Gastrocnemius medialis (tissue), 4 donors: ENCODE results near the gene ZNF580. TPM values are rescaled to one million over a fixed set of nuclear protein-coding genes. Genes with fewer than 3 reads are reported as not detected.

Source experiments
- ATAC-seq, 2 donors: fragments of 150-250 bp; one replicate each; pipeline ENCODE4 v1.9.1; 2016
- DNase-seq, 2 donors: peaks; one replicate each; pipeline ENCODE4 v3.0.0-alpha.2; 2019
- H3K27ac ChIP-seq, 4 donors: fragments of 200-600 bp; sonication (generic); 1 replicate in 1 of 4; 2 replicates in 3 of 4; pipeline ENCODE4 v1.5.1; 2016 to 2018; ENCODE audit warnings: mild to moderate bottlenecking in 2 of 4, moderate library complexity in 1 of 4
- H3K27me3 ChIP-seq, 3 donors: fragments of 200-600 bp; sonication (generic) in 2 of 3; 1 replicate in 1 of 3; 2 replicates in 2 of 3; pipeline versions ENCODE4 v1.5.1 to v1.6.0; 2016 to 2019; ENCODE audit warnings: mild to moderate bottlenecking in 1 of 3, moderate library complexity in 1 of 3
- H3K36me3 ChIP-seq, 2 donors: fragments of 200-600 bp; sonication (generic) in 1 of 2; one replicate each; pipeline ENCODE4 v1.5.1; 2017 to 2018
- H3K4me1 ChIP-seq, 2 donors: fragments of 200-600 bp; sonication (generic) in 1 of 2; one replicate each; pipeline ENCODE4 v1.5.1; 2016 to 2017; ENCODE audit warnings: mild to moderate bottlenecking in 2 of 2
- H3K4me3 ChIP-seq, 4 donors: fragments of 200-600 bp; sonication (generic) in 3 of 4; 1 replicate in 1 of 4; 2 replicates in 3 of 4; pipeline ENCODE4 v1.5.1; 2016 to 2019; ENCODE audit warnings: mild to moderate bottlenecking in 2 of 4
- H3K9me3 ChIP-seq, 3 donors: fragments of 200-600 bp; sonication (generic) in 2 of 3; 1 replicate in 1 of 3; 2 replicates in 2 of 3; pipeline ENCODE4 v1.5.1; 2016 to 2019
- CTCF ChIP-seq, 5 experiments: fragments of 450-650 bp in 3 of 5; fragments of 200-600 bp in 2 of 5; sonication (generic) in 2 of 5; IDR thresholded peaks in 4 of 5; conservative IDR thresholded peaks in 1 of 5; 1 replicate in 4 of 5; 2 replicates in 1 of 5; pipeline ENCODE4 v1.5.1; 2016 to 2019; ENCODE audit warnings: antibody characterized with exemption in 5 of 5, mild to moderate bottlenecking in 3 of 5, moderate library complexity in 3 of 5
- POLR2A ChIP-seq, 2 donors: fragments of 450-650 bp; IDR thresholded peaks; one replicate each; pipeline ENCODE4 v1.6.1; 2017; ENCODE audit warnings: antibody characterized with exemption in 2 of 2, mild to moderate bottlenecking in 2 of 2, moderate library complexity in 2 of 2
- in situ Hi-C, 4 donors: fragments of 200-750 bp; cut with MboI; loops; one replicate each; pipeline versions ENCODE4 v1.15.0 to v1.8.0; 2017; ENCODE audit warnings: low sequenced_read_pairs in 4 of 4
- intact Hi-C: fragments of 100-400 bp; cut with DNase I; formaldehyde crosslinking; loops from one replicate; pipeline ENCODE4 v1.15.1; 2023; ENCODE audit warnings: low total_unique reads
- total RNA-seq, 4 donors: library from RNA; depleted of rRNA; stranded (reverse); fragments of >200 nt; gene quantifications; one replicate each; pipeline versions ENCODE4 v1.1.0 to v1.2.3, GENCODE V29; 2016

ZNF580 gene
- total RNA-seq, 4 donors from 2014 or later = 1.5 to 12.3 (median 7.2) TPM

- in situ Hi-C loops (no loop called here), intact Hi-C loops (no loop called here)
- peaks cover 0 to 42% of the 10 kb centered on the region in 2 donors for H3K36me3 ChIP-seq
- DNase-seq = no peak
- H3K27me3 ChIP-seq = no peaks in the 10 kb centered on the region
- ATAC-seq = no peak
- no peak overlapping the region for H3K4me3 ChIP-seq
- H3K4me1 ChIP-seq = peaks cover under 1 to 4% of the 10 kb centered on the region in 2 donors
- H3K9me3 ChIP-seq = no peaks in the 10 kb centered on the region
- TF ChIP-seq CTCF (IDR thresholded peaks at IDR 0.05 in 4 of 5, conservative IDR thresholded peaks at IDR 0.05 in 1 of 5) (no peak), POLR2A (IDR thresholded peaks at IDR 0.05) (no peak)
- H3K27ac ChIP-seq = no peak overlapping the region
Observed at GRCh38 chr19:55683449-55684261, 42.9 kb downstream of the ZNF580 start.

GRCh38 chr19:55684946-55685681, 44.3 kb downstream of the ZNF580 start:
- Histone ChIP-seq H3K4me1 (no peaks in the 10 kb centered on the region), H3K9me3 (no peaks in the 10 kb centered on the region), H3K27ac (no peak overlapping the region), H3K4me3 (no peak overlapping the region), H3K27me3 (no peaks in the 10 kb centered on the region), H3K36me3 (peaks cover 0 to 42% of the 10 kb centered on the region in 2 donors)
- no peak for ATAC-seq
- no peak for TF ChIP-seq CTCF (IDR thresholded peaks at IDR 0.05 in 4 of 5, conservative IDR thresholded peaks at IDR 0.05 in 1 of 5)
- no peak for TF ChIP-seq POLR2A (IDR thresholded peaks at IDR 0.05)
- intact Hi-C loops (no loop called here), in situ Hi-C loops (no loop called here)
- no peak for DNase-seq

GRCh38 chr19:55685776-55686175, 45.0 kb downstream of the ZNF580 start:
- intact Hi-C loops (no loop called here), in situ Hi-C loops (no loop called here)
- no peak for DNase-seq
- H3K27me3 ChIP-seq = no peaks in the 10 kb centered on the region
- H3K27ac ChIP-seq = no peak overlapping the region
- H3K36me3 ChIP-seq = peaks cover 0 to 48% of the 10 kb centered on the region in 2 donors
- TF ChIP-seq POLR2A (IDR thresholded peaks at IDR 0.05) = no peak
- no peak for TF ChIP-seq CTCF (IDR thresholded peaks at IDR 0.05 in 4 of 5, conservative IDR thresholded peaks at IDR 0.05 in 1 of 5)
- no peaks in the 10 kb centered on the region for H3K9me3 ChIP-seq
- no peak overlapping the region for H3K4me3 ChIP-seq
- no peak for ATAC-seq
- no peaks in the 10 kb centered on the region for H3K4me1 ChIP-seq

- no peak for DNase-seq
- Histone ChIP-seq H3K36me3 (peaks cover 0 to 55% of the 10 kb centered on the region in 2 donors), H3K4me3 (no peak overlapping the region), H3K27ac (no peak overlapping the region), H3K27me3 (no peaks in the 10 kb centered on the region), H3K4me1 (no peaks in the 10 kb centered on the region), H3K9me3 (no peaks in the 10 kb centered on the region)
- TF ChIP-seq CTCF (IDR thresholded peaks at IDR 0.05 in 4 of 5, conservative IDR thresholded peaks at IDR 0.05 in 1 of 5) = no peak
- intact Hi-C loops (no loop called here), in situ Hi-C loops (no loop called here)
- ATAC-seq = no peak
Observed at GRCh38 chr19:55686311-55687050, 45.7 kb downstream of the ZNF580 start.
